ENCODE measurements around the gene UQCC2.

UQCC2 gene

DNA sequence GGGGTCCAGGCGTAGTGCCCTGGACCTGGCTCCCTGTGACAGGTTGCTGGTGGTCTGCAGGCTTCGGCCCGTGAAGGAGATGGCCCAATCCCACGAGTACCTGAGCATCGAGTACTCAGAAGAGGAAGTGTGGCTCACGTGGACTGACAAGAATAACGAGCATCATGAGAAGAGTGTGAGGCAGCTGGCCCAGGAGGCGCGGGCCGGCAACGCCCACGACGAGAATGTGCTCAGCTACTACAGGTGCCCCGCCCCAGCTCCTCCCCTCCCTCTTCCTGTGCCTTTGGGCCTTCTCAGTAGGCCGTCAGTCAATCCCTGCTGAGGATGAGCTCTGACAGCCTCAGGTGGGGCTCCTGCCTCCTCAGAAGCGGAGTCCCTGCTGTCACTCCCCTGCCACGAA is 42.6 kb downstream of the UQCC2 start:
- no peaks in the 10 kb centered on the region for H3K9me3 ChIP-seq (ENCODE audit: control insufficient read depth, insufficient read depth, low read length)
- no peaks in the 10 kb centered on the region for H3K79me2 ChIP-seq (ENCODE audit: control insufficient read depth, low read length)
- H3K27me3 ChIP-seq (ENCODE audit: control insufficient read depth, low read length) = no peaks in the 10 kb centered on the region
- H3K9me2 ChIP-seq (replicated peaks; ENCODE audit: control insufficient read depth, low read length) = no peaks in the 10 kb centered on the region
- 0 out of 2 replicates have a peak, but pooled peaks cover 5% of the 10 kb centered on the region for H4K20me1 ChIP-seq (ENCODE audit: control insufficient read depth, insufficient read depth, low read depth, low read length)
- no peaks in the 10 kb centered on the region for H3F3A ChIP-seq (ENCODE audit: control insufficient read depth, insufficient read depth)
- H3K27ac ChIP-seq (ENCODE audit: low read depth, low read length) = no peak overlapping the region
- H3K4me2 ChIP-seq (ENCODE audit: low read length) = no peak overlapping the region
- no peak for TF ChIP-seq EZH2phosphoT487 (IDR thresholded peaks at IDR 0.05; ENCODE audit: borderline replicate concordance, low read length)
- TF ChIP-seq, protein P1, sequence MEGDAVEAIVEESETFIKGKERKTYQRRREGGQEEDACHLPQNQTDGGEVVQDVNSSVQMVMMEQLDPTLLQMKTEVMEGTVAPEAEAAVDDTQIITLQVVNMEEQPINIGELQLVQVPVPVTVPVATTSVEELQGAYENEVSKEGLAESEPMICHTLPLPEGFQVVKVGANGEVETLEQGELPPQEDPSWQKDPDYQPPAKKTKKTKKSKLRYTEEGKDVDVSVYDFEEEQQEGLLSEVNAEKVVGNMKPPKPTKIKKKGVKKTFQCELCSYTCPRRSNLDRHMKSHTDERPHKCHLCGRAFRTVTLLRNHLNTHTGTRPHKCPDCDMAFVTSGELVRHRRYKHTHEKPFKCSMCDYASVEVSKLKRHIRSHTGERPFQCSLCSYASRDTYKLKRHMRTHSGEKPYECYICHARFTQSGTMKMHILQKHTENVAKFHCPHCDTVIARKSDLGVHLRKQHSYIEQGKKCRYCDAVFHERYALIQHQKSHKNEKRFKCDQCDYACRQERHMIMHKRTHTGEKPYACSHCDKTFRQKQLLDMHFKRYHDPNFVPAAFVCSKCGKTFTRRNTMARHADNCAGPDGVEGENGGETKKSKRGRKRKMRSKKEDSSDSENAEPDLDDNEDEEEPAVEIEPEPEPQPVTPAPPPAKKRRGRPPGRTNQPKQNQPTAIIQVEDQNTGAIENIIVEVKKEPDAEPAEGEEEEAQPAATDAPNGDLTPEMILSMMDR (IDR thresholded peaks at IDR 0.05; ENCODE audit: low read depth, low read length, poor library complexity, severe bottlenecking) = no peak
- peaks cover 5% of the 10 kb centered on the region; the same call in 1 of the 2 replicates for H3K4me1 ChIP-seq (ENCODE audit: control insufficient read depth, low read length)
- no peak overlapping the region for H3K4me3 ChIP-seq (ENCODE audit: low read length)
- peaks cover 94% of the 10 kb centered on the region for H3K36me3 ChIP-seq (ENCODE audit: control insufficient read depth, low read length)

DNA sequence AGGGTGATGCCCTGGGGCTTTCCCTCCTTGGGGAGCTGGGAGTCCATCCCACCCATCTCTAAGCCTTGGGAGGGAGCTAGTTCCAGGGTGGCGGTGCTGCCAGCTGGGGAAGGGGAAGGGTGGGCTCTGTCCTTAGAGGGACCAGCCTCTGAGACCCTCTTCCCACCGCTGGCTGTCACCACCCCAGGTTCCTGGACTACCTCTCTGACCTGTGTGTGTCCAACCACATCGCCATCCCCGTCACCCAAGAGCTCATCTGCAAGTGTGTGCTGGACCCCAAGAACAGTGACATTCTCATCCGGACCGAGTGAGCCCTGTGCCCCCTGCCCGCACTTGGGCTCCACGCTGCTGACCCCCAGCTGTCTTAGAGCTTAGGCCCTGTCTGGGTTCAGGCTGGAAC is 43.2 kb downstream of the UQCC2 start:
- TF ChIP-seq, protein P1 (IDR thresholded peaks at IDR 0.05; ENCODE audit: low read depth, low read length, poor library complexity, severe bottlenecking) = no peak
- no peak for TF ChIP-seq EZH2phosphoT487 (IDR thresholded peaks at IDR 0.05; ENCODE audit: borderline replicate concordance, low read length)

DNA sequence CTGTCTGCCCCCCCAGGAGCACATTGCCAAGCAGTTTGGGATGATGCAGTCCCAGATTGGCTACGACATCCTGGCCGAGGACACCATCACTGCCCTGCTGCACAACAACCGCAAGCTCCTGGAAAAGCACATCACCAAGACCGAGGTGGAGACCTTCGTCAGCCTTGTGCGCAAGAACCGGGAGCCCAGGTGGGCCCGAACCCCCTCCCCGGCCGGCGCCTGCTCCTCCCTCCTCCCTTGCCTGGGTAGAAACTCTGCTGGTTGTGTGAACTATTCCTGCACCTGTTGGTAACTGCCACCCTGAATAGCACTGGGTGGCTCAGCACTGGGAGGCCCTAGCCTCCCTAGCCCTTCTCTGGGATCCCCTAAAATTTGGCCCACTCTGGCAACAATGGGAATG is 43.7 kb downstream of the UQCC2 start:
- TF ChIP-seq, protein P1 (IDR thresholded peaks at IDR 0.05; ENCODE audit: low read depth, low read length, poor library complexity, severe bottlenecking) = no peak
- TF ChIP-seq EZH2phosphoT487 (IDR thresholded peaks at IDR 0.05; ENCODE audit: borderline replicate concordance, low read length) = no peak
- H3K9me2 ChIP-seq (replicated peaks; ENCODE audit: control insufficient read depth, low read length) = no peaks in the 10 kb centered on the region
- no peak overlapping the region for H3K4me2 ChIP-seq (ENCODE audit: low read length)
- no peak overlapping the region for H3K27ac ChIP-seq (ENCODE audit: low read depth, low read length)
- H3K9me3 ChIP-seq (ENCODE audit: control insufficient read depth, insufficient read depth, low read length) = no peaks in the 10 kb centered on the region
- H4K20me1 ChIP-seq (ENCODE audit: control insufficient read depth, insufficient read depth, low read depth, low read length) = 0 out of 2 replicates have a peak, but pooled peaks cover 5% of the 10 kb centered on the region
- no peak overlapping the region for H3K4me3 ChIP-seq (ENCODE audit: low read length)
- peaks cover 5% of the 10 kb centered on the region; the same call in 1 of the 2 replicates for H3K4me1 ChIP-seq (ENCODE audit: control insufficient read depth, low read length)
- H3K36me3 ChIP-seq (ENCODE audit: control insufficient read depth, low read length) = peaks cover 94% of the 10 kb centered on the region
- H3K27me3 ChIP-seq (ENCODE audit: control insufficient read depth, low read length) = no peaks in the 10 kb centered on the region
- H3K79me2 ChIP-seq (ENCODE audit: control insufficient read depth, low read length) = no peaks in the 10 kb centered on the region
- H3F3A ChIP-seq (ENCODE audit: control insufficient read depth, insufficient read depth) = no peaks in the 10 kb centered on the region

More for the DNA sequence above, 43.2 kb downstream of the UQCC2 start:
- Histone ChIP-seq H3K27ac (ENCODE audit: low read depth, low read length) (no peak overlapping the region), H3K4me3 (ENCODE audit: low read length) (no peak overlapping the region), H4K20me1 (ENCODE audit: control insufficient read depth, insufficient read depth, low read depth, low read length) (0 out of 2 replicates have a peak, but pooled peaks cover 5% of the 10 kb centered on the region), H3K4me2 (ENCODE audit: low read length) (no peak overlapping the region), H3K36me3 (ENCODE audit: control insufficient read depth, low read length) (peaks cover 94% of the 10 kb centered on the region), H3K79me2 (ENCODE audit: control insufficient read depth, low read length) (no peaks in the 10 kb centered on the region), H3K4me1 (ENCODE audit: control insufficient read depth, low read length) (peaks cover 5% of the 10 kb centered on the region; the same call in 1 of the 2 replicates), H3K9me2 (replicated peaks; ENCODE audit: control insufficient read depth, low read length) (no peaks in the 10 kb centered on the region), H3K9me3 (ENCODE audit: control insufficient read depth, insufficient read depth, low read length) (no peaks in the 10 kb centered on the region), H3K27me3 (ENCODE audit: control insufficient read depth, low read length) (no peaks in the 10 kb centered on the region), H3F3A (ENCODE audit: control insufficient read depth, insufficient read depth) (no peaks in the 10 kb centered on the region)
